ENCODE results near the gene MED9.
"Not testable (repeated sequence)": the region's sequence is repeated elsewhere in the genome, so short reads cannot be mapped to it uniquely, and the experiment has no call there.

The MED9 gene

GRCh38 chr17:17460038-17460437 is 16.8 kb upstream of the MED9 start:
- no peak overlapping the region for H3K27ac ChIP-seq (ENCODE audit: low read depth, low read length)
- no peak overlapping the region for H2AFZ ChIP-seq (ENCODE audit: insufficient read depth, low read length, poor library complexity)
- no peak overlapping the region for H2BK120ac ChIP-seq (ENCODE audit: insufficient read depth, low read length, poor library complexity)
- H3K9ac ChIP-seq (ENCODE audit: low read length): no peak overlapping the region
- no peak overlapping the region for H4K12ac ChIP-seq (ENCODE audit: low read depth, low read length)
- H3K4me3 ChIP-seq (ENCODE audit: low read depth, low read length): peak overlapping the region; percentile 47
- H3K14ac ChIP-seq (ENCODE audit: low read length): no peak overlapping the region
- no peaks in the 10 kb centered on the region for H3K36me3 ChIP-seq (ENCODE audit: control insufficient read depth in 1 of 2, insufficient read depth in 2 of 2, low read length in 2 of 2)
- H4K8ac ChIP-seq (ENCODE audit: low read depth, low read length): no peak overlapping the region
- no peaks in the 10 kb centered on the region for H3K4me1 ChIP-seq (ENCODE audit: control insufficient read depth in 1 of 2, insufficient read depth in 2 of 2, low read length in 2 of 2)
- no peaks in the 10 kb centered on the region for H3K27me3 ChIP-seq (ENCODE audit: insufficient read depth, low read length)
- H3K18ac ChIP-seq (ENCODE audit: low read length): no peak overlapping the region
- no peak overlapping the region for H2BK5ac ChIP-seq (ENCODE audit: low read depth, low read length, poor library complexity)
- WGBS (ENCODE audit: extremely low coverage, insufficient coverage, insufficient read length): no CpG with 5 or more reads among the region's 4 CpGs
- peaks cover 5% of the 10 kb centered on the region for H3K9me3 ChIP-seq (ENCODE audit: insufficient read depth, low read depth, low read length)
- H3K4me2 ChIP-seq (ENCODE audit: low read length): no peak overlapping the region
- H4K91ac ChIP-seq (ENCODE audit: low read depth, low read length): no peak overlapping the region
- no peak overlapping the region for H2AK5ac ChIP-seq (ENCODE audit: low read length)
- H3K4ac ChIP-seq (ENCODE audit: low read depth, low read length): no peak overlapping the region
- no peak for DNase-seq
- no peak overlapping the region for H2BK12ac ChIP-seq (ENCODE audit: low read length)
- H3K79me2 ChIP-seq (ENCODE audit: control insufficient read depth, insufficient read depth, low read length, poor library complexity): no peaks in the 10 kb centered on the region
- peak overlapping the region; percentile 38 for H3K23ac ChIP-seq (ENCODE audit: low read length)
- H3K79me1 ChIP-seq (ENCODE audit: low read length): no peaks in the 10 kb centered on the region

DNA sequence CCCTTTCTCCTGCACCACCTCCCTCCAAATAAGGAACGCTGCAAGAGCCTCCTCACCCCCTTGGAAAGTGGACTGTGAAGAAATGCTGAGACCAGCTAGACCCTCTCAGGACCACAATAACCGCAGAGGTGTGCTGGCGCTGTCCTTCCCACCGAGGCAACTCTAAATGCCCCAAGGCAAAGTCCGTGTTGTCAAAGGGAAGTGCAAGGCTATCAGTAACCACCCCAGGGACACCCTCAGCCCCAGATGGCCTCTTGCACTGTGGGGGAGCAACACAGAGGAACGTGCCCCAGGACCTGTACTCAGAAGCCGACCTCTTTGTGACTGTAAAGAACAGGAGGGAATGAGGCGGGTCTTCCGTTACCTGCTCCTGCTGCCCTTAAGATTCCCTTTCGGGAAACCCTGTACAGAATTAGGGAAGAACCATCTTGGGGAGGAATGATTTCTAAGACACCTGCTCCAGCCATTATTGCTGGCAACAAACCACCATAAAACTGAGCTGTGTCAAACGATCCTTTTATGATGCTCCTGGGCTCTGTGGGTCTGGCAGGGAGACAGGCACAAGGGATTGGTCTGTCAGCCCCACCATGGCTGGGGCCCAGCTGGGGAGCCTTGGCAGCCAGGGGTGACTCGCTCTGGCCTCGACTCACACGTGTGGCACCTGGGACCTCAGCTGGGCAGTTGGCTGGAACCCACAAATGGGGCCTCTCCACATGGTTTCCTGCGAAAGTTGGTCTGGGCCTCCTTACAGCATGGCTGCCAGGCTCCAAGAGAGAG is 14.6 kb upstream of the MED9 start:
- Histone ChIP-seq H3K4me1 (ENCODE audit: control insufficient read depth in 1 of 2, insufficient read depth in 2 of 2, low read length in 2 of 2) (no peaks in the 10 kb centered on the region), H3K27me3 (ENCODE audit: insufficient read depth, low read length) (no peaks in the 10 kb centered on the region)

DNA sequence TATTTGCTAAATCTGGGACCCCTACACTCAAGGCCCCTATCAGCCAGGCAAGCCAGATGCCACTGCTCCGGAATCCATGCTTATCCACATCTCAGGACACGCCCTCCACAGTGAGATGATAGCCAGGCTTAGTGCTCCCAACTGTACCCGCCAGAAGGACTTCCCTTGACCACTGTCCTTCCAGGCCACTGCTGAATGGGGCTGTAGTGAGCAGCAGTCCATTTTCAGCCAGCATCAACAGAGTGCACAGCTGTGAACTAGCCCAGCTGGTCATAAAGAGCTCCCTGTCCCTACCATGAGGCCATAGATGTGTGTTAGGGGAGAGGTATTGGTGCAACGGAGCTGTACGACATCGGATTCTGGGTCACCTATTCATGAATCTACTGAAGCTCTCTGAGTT is 13.0 kb upstream of the MED9 start:
- no peak overlapping the region for H2BK12ac ChIP-seq (ENCODE audit: low read length)
- no peak overlapping the region for H2AFZ ChIP-seq (ENCODE audit: insufficient read depth, low read length, poor library complexity)
- H2AK5ac ChIP-seq (ENCODE audit: low read length): no peak overlapping the region
- no peak overlapping the region for H3K18ac ChIP-seq (ENCODE audit: low read length)
- no peak overlapping the region for H3K23ac ChIP-seq (ENCODE audit: low read length)
- H3K14ac ChIP-seq (ENCODE audit: low read length): no peak overlapping the region
- H3K36me3 ChIP-seq (ENCODE audit: control insufficient read depth in 1 of 2, insufficient read depth in 2 of 2, low read length in 2 of 2): no peaks in the 10 kb centered on the region
- H2BK5ac ChIP-seq (ENCODE audit: low read depth, low read length, poor library complexity): no peak overlapping the region
- H2BK120ac ChIP-seq (ENCODE audit: insufficient read depth, low read length, poor library complexity): no peak overlapping the region
- H3K79me2 ChIP-seq (ENCODE audit: control insufficient read depth, insufficient read depth, low read length, poor library complexity): no peaks in the 10 kb centered on the region
- H3K4ac ChIP-seq (ENCODE audit: low read depth, low read length): no peak overlapping the region
- no peak overlapping the region for H3K4me3 ChIP-seq (ENCODE audit: low read depth, low read length)
- peaks cover 5% of the 10 kb centered on the region for H3K9me3 ChIP-seq (ENCODE audit: insufficient read depth, low read depth, low read length)
- H3K27ac ChIP-seq (ENCODE audit: low read depth, low read length): no peak overlapping the region
- no peak for DNase-seq
- H4K8ac ChIP-seq (ENCODE audit: low read depth, low read length): no peak overlapping the region
- H3K27me3 ChIP-seq (ENCODE audit: insufficient read depth, low read length): no peaks in the 10 kb centered on the region
- no peaks in the 10 kb centered on the region for H3K4me1 ChIP-seq (ENCODE audit: control insufficient read depth in 1 of 2, insufficient read depth in 2 of 2, low read length in 2 of 2)
- H4K12ac ChIP-seq (ENCODE audit: low read depth, low read length): no peak overlapping the region
- H3K79me1 ChIP-seq (ENCODE audit: low read length): no peaks in the 10 kb centered on the region
- H4K91ac ChIP-seq (ENCODE audit: low read depth, low read length): no peak overlapping the region
- WGBS (ENCODE audit: extremely low coverage, insufficient coverage, insufficient read length): no CpG with 5 or more reads among the region's 6 CpGs
- no peak overlapping the region for H3K4me2 ChIP-seq (ENCODE audit: low read length)
- H3K9ac ChIP-seq (ENCODE audit: low read length): no peak overlapping the region

More for the DNA sequence above, 14.6 kb upstream of the MED9 start:
- Histone ChIP-seq H3K27ac (ENCODE audit: low read depth, low read length) (no peak overlapping the region), H2BK5ac (ENCODE audit: low read depth, low read length, poor library complexity) (no peak overlapping the region), H2AFZ (ENCODE audit: insufficient read depth, low read length, poor library complexity) (no peak overlapping the region), H2AK5ac (ENCODE audit: low read length) (no peak overlapping the region), H2BK12ac (ENCODE audit: low read length) (no peak overlapping the region), H3K36me3 (ENCODE audit: control insufficient read depth in 1 of 2, insufficient read depth in 2 of 2, low read length in 2 of 2) (no peaks in the 10 kb centered on the region), H4K91ac (ENCODE audit: low read depth, low read length) (no peak overlapping the region), H3K4me3 (ENCODE audit: low read depth, low read length) (no peak overlapping the region), H3K79me1 (ENCODE audit: low read length) (no peaks in the 10 kb centered on the region), H2BK120ac (ENCODE audit: insufficient read depth, low read length, poor library complexity) (no peak overlapping the region), H3K9me3 (ENCODE audit: insufficient read depth, low read depth, low read length) (peaks cover 5% of the 10 kb centered on the region), H3K79me2 (ENCODE audit: control insufficient read depth, insufficient read depth, low read length, poor library complexity) (no peaks in the 10 kb centered on the region), H3K4me2 (ENCODE audit: low read length) (no peak overlapping the region), H4K8ac (ENCODE audit: low read depth, low read length) (no peak overlapping the region), H3K18ac (ENCODE audit: low read length) (no peak overlapping the region), H3K14ac (ENCODE audit: low read length) (no peak overlapping the region), H3K9ac (ENCODE audit: low read length) (no peak overlapping the region), H3K4ac (ENCODE audit: low read depth, low read length) (no peak overlapping the region), H4K12ac (ENCODE audit: low read depth, low read length) (no peak overlapping the region), H3K23ac (ENCODE audit: low read length) (no peak overlapping the region)
- no peak for DNase-seq
- WGBS (ENCODE audit: extremely low coverage, insufficient coverage, insufficient read length): no CpG with 5 or more reads among the region's 15 CpGs

DNA sequence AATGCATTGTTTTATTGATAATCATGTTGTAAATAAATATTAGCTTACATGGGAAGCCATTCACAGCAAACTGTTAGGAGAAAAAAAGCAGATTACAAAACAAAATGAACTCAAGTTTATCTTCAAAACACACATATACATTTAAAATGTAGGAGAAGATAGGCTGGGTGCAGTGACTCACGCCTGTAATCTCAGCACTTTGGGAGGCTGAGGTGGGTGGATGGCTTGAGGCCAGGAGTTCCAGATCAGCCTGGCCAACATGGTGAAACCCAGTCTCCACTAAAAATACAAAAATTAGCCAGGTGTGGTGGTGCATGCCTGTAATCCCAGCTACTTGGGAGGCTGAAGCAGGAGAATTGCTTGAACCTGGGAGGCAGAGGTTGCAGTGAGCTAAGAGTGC is 10.9 kb upstream of the MED9 start:
- H3K27ac ChIP-seq (ENCODE audit: low read depth, low read length); H3K9me3 ChIP-seq (ENCODE audit: insufficient read depth, low read depth, low read length); H2AK5ac ChIP-seq (ENCODE audit: low read length); H3K79me1 ChIP-seq (ENCODE audit: low read length); H2BK12ac ChIP-seq (ENCODE audit: low read length); H3K4me3 ChIP-seq (ENCODE audit: low read depth, low read length); H3K79me2 ChIP-seq (ENCODE audit: control insufficient read depth, insufficient read depth, low read length, poor library complexity); H3K23ac ChIP-seq (ENCODE audit: low read length); H3K27me3 ChIP-seq (ENCODE audit: insufficient read depth, low read length); H3K4ac ChIP-seq (ENCODE audit: low read depth, low read length); H3K4me2 ChIP-seq (ENCODE audit: low read length); H3K14ac ChIP-seq (ENCODE audit: low read length); H3K4me1 ChIP-seq (ENCODE audit: control insufficient read depth in 1 of 2, insufficient read depth in 2 of 2, low read length in 2 of 2); H2AFZ ChIP-seq (ENCODE audit: insufficient read depth, low read length, poor library complexity); H3K9ac ChIP-seq (ENCODE audit: low read length); H2BK120ac ChIP-seq (ENCODE audit: insufficient read depth, low read length, poor library complexity); H4K12ac ChIP-seq (ENCODE audit: low read depth, low read length); H2BK5ac ChIP-seq (ENCODE audit: low read depth, low read length, poor library complexity); H4K8ac ChIP-seq (ENCODE audit: low read depth, low read length); H3K36me3 ChIP-seq (ENCODE audit: control insufficient read depth in 1 of 2, insufficient read depth in 2 of 2, low read length in 2 of 2); DNase-seq; H3K18ac ChIP-seq (ENCODE audit: low read length); H4K91ac ChIP-seq (ENCODE audit: low read depth, low read length): not testable (repeated sequence)
- no CpG with 5 or more reads among the region's 1 CpG for WGBS (ENCODE audit: extremely low coverage, insufficient coverage, insufficient read length)

All from trophoblast cell (in vitro differentiated cells and primary cell).